Upper lobe of right lung (tissue), 1 donor: Measurements from ENCODE around the gene PRKCB. TPM values are rescaled to one million over a fixed set of nuclear protein-coding genes. Genes with fewer than 3 reads are reported as not detected.

Experiments used
- ATAC-seq: fragments of 200-7000 bp; cut with Tn5 transposase; one replicate; pipeline ENCODE4 v1.9.1; 2020; ENCODE audit warnings: mild to moderate bottlenecking, moderate library complexity
- DNase-seq: peaks from one replicate; pipeline ENCODE4 v3.0.0-alpha.2; 2020
- H3K27ac ChIP-seq: fragments of 200-600 bp; one replicate; pipeline ENCODE4 v1.8.0; 2022
- H3K27me3 ChIP-seq: fragments of 200-600 bp; one replicate; pipeline ENCODE4 v1.8.0; 2022; ENCODE audit warnings: mild to moderate bottlenecking
- H3K36me3 ChIP-seq: fragments of 200-600 bp; one replicate; pipeline ENCODE4 v1.8.0; 2022
- H3K4me1 ChIP-seq: fragments of 200-600 bp; one replicate; pipeline ENCODE4 v1.8.0; 2022
- H3K4me3 ChIP-seq: fragments of 200-600 bp; one replicate; pipeline ENCODE4 v1.8.0; 2022; ENCODE audit warnings: mild to moderate bottlenecking
- H3K9me3 ChIP-seq: fragments of 200-600 bp; one replicate; pipeline ENCODE4 v1.8.0; 2022
- intact Hi-C: fragments of 100-400 bp; cut with DNase I; formaldehyde crosslinking; loops from one replicate; pipeline ENCODE4 v1.11.0; 2022
- total RNA-seq: library from RNA; stranded (reverse); fragmentation: NEBNext Ultra II Directional; extraction: Animal tissue kit (Norgen Biotek cat#: 25700); gene quantifications from one replicate; pipeline ENCODE4 v1.2.1, GENCODE V29; 2021
- TF ChIP-seq, protein P1 (sequence below): fragments of 200-600 bp; IDR thresholded peaks from one replicate; pipeline ENCODE4 v1.8.0; 2022; ENCODE audit warnings: antibody characterized with exemption
- donor health status: DM: no; HTN: yes; CAD: no; lungs with severe emphysema.

The PRKCB gene
- total RNA-seq, 1 donor from 2014 or later, result 25.2 TPM

DNA sequence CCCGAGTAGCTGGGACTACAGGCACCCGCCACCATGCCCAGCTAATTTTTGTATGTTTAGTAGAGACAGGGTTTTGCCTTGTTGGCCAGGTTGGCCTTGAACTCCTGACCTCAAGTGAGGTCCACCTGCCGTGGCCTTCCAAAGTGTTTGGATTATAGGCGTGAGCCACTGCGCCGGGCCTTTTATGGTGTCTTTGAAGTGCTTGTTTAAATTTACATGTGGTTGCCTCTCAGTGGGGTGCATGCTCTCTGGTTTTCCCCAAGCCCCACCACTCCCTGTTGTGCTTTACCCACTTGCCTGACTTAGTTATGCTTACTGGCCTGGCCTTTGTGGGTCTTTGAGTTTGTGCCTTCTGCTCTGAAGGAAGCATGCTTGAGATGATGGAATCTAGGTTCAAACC lies 132.0 kb downstream of the PRKCB start:
- Histone ChIP-seq H3K36me3 (no peaks in the 10 kb centered on the region), H3K9me3 (no peaks in the 10 kb centered on the region), H3K27me3 (no peaks in the 10 kb centered on the region), H3K27ac (no peak overlapping the region), H3K4me3 (no peak overlapping the region), H3K4me1 (no peaks in the 10 kb centered on the region)
- TF ChIP-seq, protein P1, sequence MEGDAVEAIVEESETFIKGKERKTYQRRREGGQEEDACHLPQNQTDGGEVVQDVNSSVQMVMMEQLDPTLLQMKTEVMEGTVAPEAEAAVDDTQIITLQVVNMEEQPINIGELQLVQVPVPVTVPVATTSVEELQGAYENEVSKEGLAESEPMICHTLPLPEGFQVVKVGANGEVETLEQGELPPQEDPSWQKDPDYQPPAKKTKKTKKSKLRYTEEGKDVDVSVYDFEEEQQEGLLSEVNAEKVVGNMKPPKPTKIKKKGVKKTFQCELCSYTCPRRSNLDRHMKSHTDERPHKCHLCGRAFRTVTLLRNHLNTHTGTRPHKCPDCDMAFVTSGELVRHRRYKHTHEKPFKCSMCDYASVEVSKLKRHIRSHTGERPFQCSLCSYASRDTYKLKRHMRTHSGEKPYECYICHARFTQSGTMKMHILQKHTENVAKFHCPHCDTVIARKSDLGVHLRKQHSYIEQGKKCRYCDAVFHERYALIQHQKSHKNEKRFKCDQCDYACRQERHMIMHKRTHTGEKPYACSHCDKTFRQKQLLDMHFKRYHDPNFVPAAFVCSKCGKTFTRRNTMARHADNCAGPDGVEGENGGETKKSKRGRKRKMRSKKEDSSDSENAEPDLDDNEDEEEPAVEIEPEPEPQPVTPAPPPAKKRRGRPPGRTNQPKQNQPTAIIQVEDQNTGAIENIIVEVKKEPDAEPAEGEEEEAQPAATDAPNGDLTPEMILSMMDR, result no peak
- DNase-seq (no peak), ATAC-seq (no peak)
- intact Hi-C loops, result no loop called here

DNA sequence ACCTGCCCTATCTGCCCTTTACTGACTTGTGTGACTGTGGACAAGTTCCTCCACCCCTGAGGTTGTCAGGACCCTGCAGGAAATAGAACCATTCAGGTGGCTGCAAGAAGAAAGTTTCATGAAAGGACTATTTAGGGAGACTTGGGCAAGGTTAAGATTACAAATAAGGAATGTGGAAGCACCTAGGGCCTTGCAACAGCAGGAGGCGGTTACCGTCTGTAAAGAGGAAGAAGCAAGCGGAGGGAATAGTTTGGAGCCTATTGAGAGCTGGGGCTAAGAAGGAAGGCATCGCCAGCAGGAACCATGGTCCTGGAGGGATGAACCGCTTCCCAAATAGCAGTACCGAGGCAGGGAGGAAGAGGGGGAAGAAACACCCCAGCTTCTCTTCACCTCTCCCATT lies 132.4 kb downstream of the PRKCB start:
- peak; percentile 63 for ATAC-seq
- Histone ChIP-seq H3K36me3 (no peaks in the 10 kb centered on the region), H3K4me1 (no peaks in the 10 kb centered on the region), H3K27ac (no peak overlapping the region), H3K9me3 (no peaks in the 10 kb centered on the region), H3K27me3 (no peaks in the 10 kb centered on the region), H3K4me3 (no peak overlapping the region)
- intact Hi-C loops, result no loop called here
- DNase-seq, result no peak
- TF ChIP-seq, protein P1, result no peak

DNA sequence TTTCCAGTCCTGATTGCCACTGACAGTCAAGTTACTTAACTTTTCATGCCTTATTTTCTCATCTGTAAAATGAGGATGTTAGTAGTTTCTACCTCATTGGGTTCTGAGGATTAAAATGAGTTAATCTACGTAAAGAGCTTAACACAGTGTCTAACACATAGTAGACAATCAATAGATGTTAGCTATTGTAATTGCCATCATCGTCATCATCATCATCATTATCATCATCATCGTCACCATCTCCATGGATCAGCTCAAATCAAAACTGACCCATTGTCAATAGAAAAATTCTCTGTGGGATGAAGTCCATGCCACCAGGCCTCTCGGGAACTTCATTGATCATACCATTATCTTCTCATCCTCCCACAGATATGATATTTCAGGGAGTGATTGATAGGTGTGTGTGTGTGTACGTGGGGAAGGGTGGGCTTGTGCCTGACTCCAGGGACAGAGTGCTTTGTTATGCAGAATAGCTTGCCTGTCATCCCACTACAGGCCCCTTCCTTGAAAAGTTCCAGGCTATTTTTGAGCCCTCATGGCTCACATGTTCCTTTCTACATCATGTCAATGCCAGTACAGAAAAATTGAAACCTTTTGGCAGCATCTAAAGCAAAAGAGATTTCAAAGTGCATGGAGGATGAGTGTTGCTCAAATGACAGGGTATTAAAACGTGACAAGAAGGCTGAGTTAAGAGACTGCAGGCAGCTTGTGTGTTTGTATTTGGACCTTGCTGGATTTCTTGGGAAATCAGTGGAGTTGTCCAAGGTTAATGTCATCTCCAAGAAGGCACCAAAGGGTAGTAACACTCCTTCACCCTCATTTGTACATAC lies 133.9 kb downstream of the PRKCB start:
- no peak overlapping the region for H3K4me3 ChIP-seq
- TF ChIP-seq, protein P1, result no peak
- intact Hi-C loops, result no loop called here
- ATAC-seq, result no peak
- no peaks in the 10 kb centered on the region for H3K9me3 ChIP-seq
- no peaks in the 10 kb centered on the region for H3K27me3 ChIP-seq
- DNase-seq, result no peak
- H3K27ac ChIP-seq, result no peak overlapping the region
- H3K36me3 ChIP-seq, result no peaks in the 10 kb centered on the region
- no peaks in the 10 kb centered on the region for H3K4me1 ChIP-seq

DNA sequence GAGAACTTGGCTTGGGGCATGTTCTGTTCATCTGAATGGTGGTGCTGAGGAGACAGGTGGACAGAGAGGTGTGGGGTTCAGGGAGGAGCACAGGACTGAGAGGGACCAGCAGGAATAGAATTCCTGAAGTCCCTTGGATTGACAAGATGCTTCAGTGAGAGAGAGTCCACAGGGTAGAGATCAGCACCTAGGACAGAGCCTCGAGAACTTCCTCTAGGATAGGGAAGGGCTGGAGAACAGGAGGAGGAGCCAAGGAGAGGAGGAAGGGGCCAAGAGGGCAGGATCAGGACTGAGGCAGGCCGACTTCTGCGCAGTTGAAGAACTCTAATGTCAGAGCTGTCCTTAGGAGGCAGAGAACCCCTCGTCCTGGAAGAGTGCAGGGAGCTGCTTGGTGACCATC lies 138.4 kb downstream of the PRKCB start:
- no peak overlapping the region for H3K27ac ChIP-seq
- H3K4me3 ChIP-seq, result no peak overlapping the region
- no peaks in the 10 kb centered on the region for H3K27me3 ChIP-seq
- no peaks in the 10 kb centered on the region for H3K4me1 ChIP-seq
- ATAC-seq (peak; percentile 21), DNase-seq (no peak)
- TF ChIP-seq, protein P1, result no peak
- no peaks in the 10 kb centered on the region for H3K36me3 ChIP-seq
- H3K9me3 ChIP-seq, result no peaks in the 10 kb centered on the region
- intact Hi-C loops, result no loop called here

DNA sequence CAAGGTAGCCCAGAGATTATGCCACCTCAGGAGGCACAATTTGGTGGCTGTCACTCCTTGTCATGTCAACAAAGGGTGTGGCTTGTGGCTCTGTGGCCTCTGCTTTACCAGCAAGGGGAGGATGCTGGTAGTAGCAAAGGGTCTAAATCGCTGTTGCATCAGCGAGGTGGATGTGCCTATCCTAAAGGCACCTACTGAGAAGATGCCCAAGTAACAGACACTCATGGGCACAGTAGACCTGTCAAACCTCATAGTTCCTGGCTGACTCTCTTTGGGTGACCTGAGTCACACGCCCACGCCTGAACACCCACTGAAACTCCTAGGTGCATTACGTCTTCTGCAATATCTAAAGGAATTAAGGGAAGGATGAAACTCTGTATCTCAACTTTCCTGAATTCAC lies 139.5 kb downstream of the PRKCB start:
- Histone ChIP-seq H3K9me3 (no peaks in the 10 kb centered on the region), H3K4me3 (no peak overlapping the region), H3K27ac (no peak overlapping the region), H3K27me3 (no peaks in the 10 kb centered on the region), H3K4me1 (no peaks in the 10 kb centered on the region), H3K36me3 (no peaks in the 10 kb centered on the region)
- TF ChIP-seq, protein P1, result no peak
- DNase-seq (no peak), ATAC-seq (no peak)
- intact Hi-C loops, result no loop called here

DNA sequence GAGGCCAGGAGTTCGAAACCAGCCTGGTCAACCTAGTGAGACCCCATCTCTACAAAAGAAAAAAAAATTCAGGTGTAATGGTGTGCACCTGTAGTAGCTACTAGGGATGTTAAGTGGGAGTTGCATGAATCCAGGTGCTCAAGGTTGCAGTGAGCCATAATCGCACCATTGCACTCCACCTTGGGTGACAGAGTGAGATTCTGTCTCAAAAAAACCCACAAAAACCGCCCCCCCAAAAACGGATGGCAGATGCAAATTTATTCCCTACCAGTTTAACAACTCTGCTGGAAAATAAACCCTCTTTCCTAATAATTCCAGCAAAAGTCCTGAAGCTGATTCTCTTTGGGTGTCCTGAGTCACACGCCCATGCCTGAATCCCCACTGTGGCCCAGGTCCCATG lies 140.3 kb downstream of the PRKCB start:
- no peaks in the 10 kb centered on the region for H3K9me3 ChIP-seq
- H3K27ac ChIP-seq, result no peak overlapping the region
- no peak for DNase-seq
- TF ChIP-seq, protein P1, result no peak
- intact Hi-C loops, result no loop called here
- H3K4me3 ChIP-seq, result no peak overlapping the region
- no peaks in the 10 kb centered on the region for H3K27me3 ChIP-seq
- no peaks in the 10 kb centered on the region for H3K36me3 ChIP-seq
- H3K4me1 ChIP-seq, result no peaks in the 10 kb centered on the region
- no peak for ATAC-seq
